ENCODE results near the gene SCFD1.

Gene SCFD1

DNA sequence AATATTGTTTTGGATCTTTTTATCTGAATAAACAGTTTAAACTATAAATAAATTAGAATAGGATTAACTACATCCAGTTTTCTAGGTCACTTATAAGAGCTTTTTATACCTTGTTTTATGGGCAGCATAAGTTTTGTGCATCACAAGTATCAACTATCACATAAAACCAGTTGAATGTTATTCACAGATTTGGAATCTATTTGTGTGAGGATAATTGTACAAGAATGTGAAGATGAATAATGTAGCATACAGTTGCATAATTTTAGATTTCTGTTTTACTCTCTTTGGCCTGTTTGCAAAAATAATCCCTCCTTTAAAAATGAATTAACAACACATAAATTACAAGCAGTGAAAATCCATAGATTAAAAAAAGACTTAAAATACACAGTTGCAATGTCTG is 88.8 kb downstream of the SCFD1 start:
- TF ChIP-seq, protein P1, sequence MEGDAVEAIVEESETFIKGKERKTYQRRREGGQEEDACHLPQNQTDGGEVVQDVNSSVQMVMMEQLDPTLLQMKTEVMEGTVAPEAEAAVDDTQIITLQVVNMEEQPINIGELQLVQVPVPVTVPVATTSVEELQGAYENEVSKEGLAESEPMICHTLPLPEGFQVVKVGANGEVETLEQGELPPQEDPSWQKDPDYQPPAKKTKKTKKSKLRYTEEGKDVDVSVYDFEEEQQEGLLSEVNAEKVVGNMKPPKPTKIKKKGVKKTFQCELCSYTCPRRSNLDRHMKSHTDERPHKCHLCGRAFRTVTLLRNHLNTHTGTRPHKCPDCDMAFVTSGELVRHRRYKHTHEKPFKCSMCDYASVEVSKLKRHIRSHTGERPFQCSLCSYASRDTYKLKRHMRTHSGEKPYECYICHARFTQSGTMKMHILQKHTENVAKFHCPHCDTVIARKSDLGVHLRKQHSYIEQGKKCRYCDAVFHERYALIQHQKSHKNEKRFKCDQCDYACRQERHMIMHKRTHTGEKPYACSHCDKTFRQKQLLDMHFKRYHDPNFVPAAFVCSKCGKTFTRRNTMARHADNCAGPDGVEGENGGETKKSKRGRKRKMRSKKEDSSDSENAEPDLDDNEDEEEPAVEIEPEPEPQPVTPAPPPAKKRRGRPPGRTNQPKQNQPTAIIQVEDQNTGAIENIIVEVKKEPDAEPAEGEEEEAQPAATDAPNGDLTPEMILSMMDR (IDR thresholded peaks at IDR 0.05; ENCODE audit: control insufficient read depth, insufficient read depth, low read depth, low read length, missing control alignments), result no peak
- DNase-seq (ENCODE audit: low read depth), result peak; percentile 35
- H3K4me3 ChIP-seq (ENCODE audit: control insufficient read depth, low read depth, low read length), result no peak overlapping the region

DNA sequence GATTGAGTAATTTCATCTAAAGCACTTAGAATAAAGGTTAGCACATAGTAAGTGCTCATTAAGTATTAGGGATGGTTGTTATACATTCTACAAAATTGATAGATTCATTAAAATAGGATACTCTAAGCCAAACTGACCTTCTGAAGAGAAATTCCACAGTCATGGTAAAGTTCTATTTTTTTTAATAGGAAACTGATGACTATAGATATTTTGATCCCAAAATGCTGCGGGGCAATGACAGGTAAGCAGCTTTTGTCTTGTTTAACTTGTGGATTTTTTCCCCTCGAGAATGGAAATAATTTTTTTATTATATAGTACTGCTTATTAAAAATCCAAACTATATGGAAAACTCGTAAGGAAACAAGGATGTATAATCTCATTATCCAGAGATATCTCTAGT is 97.0 kb downstream of the SCFD1 start:
- TF ChIP-seq, protein P1 (IDR thresholded peaks at IDR 0.05; ENCODE audit: control insufficient read depth, insufficient read depth, low read depth, low read length, missing control alignments), result no peak
- no peak overlapping the region for H3K4me3 ChIP-seq (ENCODE audit: control insufficient read depth, low read depth, low read length)
- no peak for DNase-seq (ENCODE audit: low read depth)

DNA sequence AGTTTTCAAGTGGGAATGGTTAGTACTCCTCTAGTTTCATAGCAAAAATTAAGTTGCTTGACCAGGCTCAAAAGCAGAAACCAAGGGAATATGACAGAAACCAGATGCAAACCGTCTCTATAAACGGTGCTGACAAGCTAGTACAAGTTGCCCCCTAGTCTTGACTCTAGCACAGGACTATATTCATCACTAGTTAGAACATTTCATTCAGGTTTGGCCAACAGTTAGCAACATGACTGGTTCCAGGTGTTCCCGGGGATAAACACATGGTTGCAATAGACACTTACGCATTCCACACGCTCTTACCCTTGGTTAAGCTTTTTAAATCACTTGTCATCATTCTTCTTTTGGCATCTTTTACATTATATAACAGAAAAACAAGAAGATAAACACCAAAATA is 103.6 kb downstream of the SCFD1 start:
- TF ChIP-seq, protein P1 (IDR thresholded peaks at IDR 0.05; ENCODE audit: control insufficient read depth, insufficient read depth, low read depth, low read length, missing control alignments), result no peak
- no peak for DNase-seq (ENCODE audit: low read depth)
- H3K4me3 ChIP-seq (ENCODE audit: control insufficient read depth, low read depth, low read length), result no peak overlapping the region

DNA sequence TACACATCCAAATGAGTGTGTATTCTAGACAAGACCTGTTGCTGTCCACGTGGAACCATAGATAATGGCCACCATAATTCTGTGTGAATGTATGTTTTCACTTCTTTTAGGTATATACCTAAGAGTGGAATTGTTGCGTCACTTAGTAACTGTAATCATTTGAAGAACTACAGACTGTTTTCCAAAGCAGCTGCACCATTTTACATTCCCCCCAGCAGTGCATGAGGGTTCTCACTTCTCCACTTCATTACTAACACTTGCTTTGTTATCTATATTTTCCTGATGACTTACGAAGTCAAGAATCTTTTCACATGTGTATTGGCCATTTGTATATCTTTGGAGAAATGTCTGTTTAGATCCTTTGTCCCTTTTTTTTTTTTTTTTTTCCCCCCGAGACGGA is 106.4 kb downstream of the SCFD1 start:
- DNase-seq (ENCODE audit: low read depth), result no peak
- TF ChIP-seq, protein P1 (IDR thresholded peaks at IDR 0.05; ENCODE audit: control insufficient read depth, insufficient read depth, low read depth, low read length, missing control alignments), result no peak
- H3K4me3 ChIP-seq (ENCODE audit: control insufficient read depth, low read depth, low read length), result no peak overlapping the region

DNA sequence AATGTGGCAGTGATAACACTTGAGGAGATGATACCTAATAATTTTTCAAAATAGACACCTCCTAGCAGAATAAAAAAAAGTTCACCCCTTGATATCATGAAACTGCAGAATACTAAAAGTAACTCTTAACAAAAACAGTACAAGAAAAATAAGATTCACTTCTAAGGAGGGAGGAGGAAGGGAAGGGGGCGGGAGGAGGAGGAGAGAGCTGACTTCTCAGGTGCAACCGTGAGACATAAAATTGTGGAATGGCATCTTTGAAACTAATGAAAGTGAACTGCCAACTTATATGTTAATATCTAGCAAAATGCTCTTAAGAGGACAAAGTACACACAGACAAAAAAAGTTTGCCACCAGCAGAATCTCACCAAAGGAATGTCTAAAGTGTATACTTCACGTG is 115.8 kb downstream of the SCFD1 start:
- TF ChIP-seq, protein P1 (IDR thresholded peaks at IDR 0.05; ENCODE audit: control insufficient read depth, insufficient read depth, low read depth, low read length, missing control alignments), result no peak
- DNase-seq (ENCODE audit: low read depth), result no peak

DNA sequence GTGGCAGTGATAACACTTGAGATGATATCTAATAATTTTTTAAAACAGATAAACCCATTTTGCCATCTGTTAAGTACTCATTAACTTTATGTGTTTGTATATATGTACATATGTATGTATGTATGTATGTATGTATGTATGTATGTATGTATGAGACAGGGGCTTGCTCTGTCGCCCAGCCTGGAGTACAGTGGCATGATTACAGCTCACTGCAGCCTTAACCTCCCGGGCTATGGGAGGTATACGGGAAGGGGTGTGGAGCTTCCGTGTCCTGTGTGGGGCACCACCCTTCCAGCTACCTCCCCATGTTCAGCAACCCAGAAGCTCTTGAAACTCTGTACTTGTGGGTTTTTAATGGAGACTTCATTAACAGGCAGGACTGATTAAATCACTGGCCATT is 116.9 kb downstream of the SCFD1 start:
- no peak overlapping the region for H3K4me3 ChIP-seq (ENCODE audit: control insufficient read depth, low read depth, low read length)
- DNase-seq (ENCODE audit: low read depth), result no peak
- TF ChIP-seq, protein P1 (IDR thresholded peaks at IDR 0.05; ENCODE audit: control insufficient read depth, insufficient read depth, low read depth, low read length, missing control alignments), result no peak

More for the DNA sequence above, 115.8 kb downstream of the SCFD1 start:
- H3K4me3 ChIP-seq (ENCODE audit: control insufficient read depth, low read depth, low read length), result no peak overlapping the region

DNA sequence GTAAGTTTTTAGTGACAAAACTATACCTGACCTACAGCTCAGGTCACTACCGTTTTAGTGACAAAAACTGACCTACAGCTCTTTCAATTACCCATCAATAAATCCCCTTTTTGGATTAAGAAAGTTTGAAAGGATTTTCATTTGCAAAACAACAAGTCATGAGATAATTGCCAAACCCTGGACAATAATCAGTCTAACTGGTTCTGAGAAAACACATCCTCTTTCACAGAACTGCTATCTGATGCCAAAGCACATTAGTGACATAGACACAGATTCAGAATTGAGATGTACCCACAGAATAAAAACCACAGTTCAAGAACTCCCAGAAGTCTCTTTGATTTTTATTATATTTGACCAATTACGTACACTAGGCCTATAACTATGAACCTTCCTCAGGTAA is 126.2 kb downstream of the SCFD1 start:
- TF ChIP-seq, protein P1 (IDR thresholded peaks at IDR 0.05; ENCODE audit: control insufficient read depth, insufficient read depth, low read depth, low read length, missing control alignments), result no peak
- H3K4me3 ChIP-seq (ENCODE audit: control insufficient read depth, low read depth, low read length), result no peak overlapping the region
- DNase-seq (ENCODE audit: low read depth), result no peak

All from AG09309 (cell line).